Measurements from ENCODE around the gene UGT8.
"Not testable (repeated sequence)": the region's sequence is repeated elsewhere in the genome, so short reads cannot be mapped to it uniquely, and the experiment has no call there.

UGT8 gene

GRCh38 chr4:114606245-114606644 lies 7.6 kb downstream of the UGT8 start:
- DNase-seq: no peak

- DNase-seq: no peak
Measured at GRCh38 chr4:114607056-114607455, 8.4 kb downstream of the UGT8 start.

GRCh38 chr4:114613560-114613959 lies 15.0 kb downstream of the UGT8 start:
- no peak for DNase-seq

- no peak for DNase-seq
Measured at GRCh38 chr4:114615435-114615834, 16.8 kb downstream of the UGT8 start.

GRCh38 chr4:114616036-114616435 lies 17.4 kb downstream of the UGT8 start:
- not testable (repeated sequence) for DNase-seq

GRCh38 chr4:114626196-114626595 lies 27.6 kb downstream of the UGT8 start:
- no peak for DNase-seq

GRCh38 chr4:114636192-114636935 lies 37.8 kb downstream of the UGT8 start:
- DNase-seq: no peak

GRCh38 chr4:114642173-114642780 lies 43.7 kb downstream of the UGT8 start:
- no peak for DNase-seq

GRCh38 chr4:114649908-114650307 lies 51.3 kb downstream of the UGT8 start:
- DNase-seq: no peak

- DNase-seq: no peak
Measured at GRCh38 chr4:114653675-114654074, 55.1 kb downstream of the UGT8 start.

GRCh38 chr4:114654592-114654991 lies 56.0 kb downstream of the UGT8 start:
- DNase-seq: no peak

- no peak for DNase-seq
Measured at GRCh38 chr4:114658179-114658578, 59.6 kb downstream of the UGT8 start.

GRCh38 chr4:114658776-114659175 lies 60.2 kb downstream of the UGT8 start:
- no peak for DNase-seq

GRCh38 chr4:114659386-114660008 lies 60.9 kb downstream of the UGT8 start:
- no peak for DNase-seq

GRCh38 chr4:114663083-114663482 lies 64.5 kb downstream of the UGT8 start:
- no peak for DNase-seq

- no peak for DNase-seq
Measured at GRCh38 chr4:114668577-114668976, 70.0 kb downstream of the UGT8 start.

- DNase-seq: not testable (repeated sequence)
Measured at GRCh38 chr4:114670733-114671132, 72.1 kb downstream of the UGT8 start.

GRCh38 chr4:114673306-114673705 lies 74.7 kb downstream of the UGT8 start:
- no peak for DNase-seq

- DNase-seq: no peak
Measured at GRCh38 chr4:114674080-114674479, 75.5 kb downstream of the UGT8 start.

GRCh38 chr4:114677346-114677979 lies 78.9 kb downstream of the UGT8 start:
- DNase-seq: no peak

GRCh38 chr4:114684462-114684861 lies 85.9 kb downstream of the UGT8 start:
- no peak for DNase-seq

- DNase-seq: no peak
Measured at GRCh38 chr4:114688059-114688458, 89.5 kb downstream of the UGT8 start.

GRCh38 chr4:114690571-114690970 lies 92.0 kb downstream of the UGT8 start:
- DNase-seq: no peak

- DNase-seq: no peak
Measured at GRCh38 chr4:114691865-114692264, 93.3 kb downstream of the UGT8 start.
